ENCODE data around the gene LAMA2. TPM values are rescaled to one million over a fixed set of nuclear protein-coding genes. Genes with fewer than 3 reads are reported as not detected.

The LAMA2 gene
- total RNA-seq, 2 donors from 2014 or later = 111 to 217 TPM

- Histone ChIP-seq H3K4me1 (ENCODE audit: control insufficient read depth in 1 of 2, low read depth in 2 of 2) (peaks cover 0 to 3% of the 10 kb centered on the region in 2 donors), H3K36me3 (no peaks in the 10 kb centered on the region), H3K27ac (no peak overlapping the region), H3K4me3 (no peak overlapping the region), H3K27me3 (replicated peaks; ENCODE audit: insufficient read depth) (no peaks in the 10 kb centered on the region), H3K9me3 (no peaks in the 10 kb centered on the region)
- DNase-seq (ENCODE audit: low spot score) (no peak), ATAC-seq (ENCODE audit: insufficient number of reproducible peaks, low FRiP score, low read depth) (no peak)
- no peak for TF ChIP-seq CTCF (IDR thresholded peaks at IDR 0.05)
Measured at GRCh38 chr6:129179283-129179682, 296.3 kb downstream of the LAMA2 start.

GRCh38 chr6:129181001-129181400 is 298.1 kb downstream of the LAMA2 start:
- Histone ChIP-seq H3K27ac (no peak overlapping the region), H3K27me3 (replicated peaks; ENCODE audit: insufficient read depth) (no peaks in the 10 kb centered on the region), H3K9me3 (no peaks in the 10 kb centered on the region), H3K4me1 (ENCODE audit: control insufficient read depth in 1 of 2, low read depth in 2 of 2) (peaks cover 3 to 9% of the 10 kb centered on the region in 2 donors), H3K36me3 (no peaks in the 10 kb centered on the region), H3K4me3 (no peak overlapping the region)
- DNase-seq (ENCODE audit: low spot score) (no peak), ATAC-seq (ENCODE audit: insufficient number of reproducible peaks, low FRiP score, low read depth) (no peak)
- TF ChIP-seq CTCF (IDR thresholded peaks at IDR 0.05) = no peak

- ATAC-seq (ENCODE audit: insufficient number of reproducible peaks, low FRiP score, low read depth) (no peak), DNase-seq (ENCODE audit: low spot score) (no peak)
- Histone ChIP-seq H3K27ac (no peak overlapping the region), H3K4me1 (ENCODE audit: control insufficient read depth in 1 of 2, low read depth in 2 of 2) (peaks cover 3 to 9% of the 10 kb centered on the region in 2 donors), H3K36me3 (no peaks in the 10 kb centered on the region), H3K9me3 (no peaks in the 10 kb centered on the region), H3K27me3 (replicated peaks; ENCODE audit: insufficient read depth) (no peaks in the 10 kb centered on the region), H3K4me3 (no peak overlapping the region)
- no peak for TF ChIP-seq CTCF (IDR thresholded peaks at IDR 0.05)
Measured at GRCh38 chr6:129183187-129183591, 300.3 kb downstream of the LAMA2 start.

- TF ChIP-seq CTCF (IDR thresholded peaks at IDR 0.05) = no peak
- H3K27me3 ChIP-seq (replicated peaks; ENCODE audit: insufficient read depth) = no peaks in the 10 kb centered on the region
- peaks cover 3 to 9% of the 10 kb centered on the region in 2 donors for H3K4me1 ChIP-seq (ENCODE audit: control insufficient read depth in 1 of 2, low read depth in 2 of 2)
- DNase-seq (ENCODE audit: low spot score) (no peak), ATAC-seq (ENCODE audit: insufficient number of reproducible peaks, low FRiP score, low read depth) (no peak)
- no peak overlapping the region for H3K4me3 ChIP-seq
- no peaks in the 10 kb centered on the region for H3K36me3 ChIP-seq
- H3K9me3 ChIP-seq = no peaks in the 10 kb centered on the region
- no peak overlapping the region for H3K27ac ChIP-seq
Measured at GRCh38 chr6:129183681-129184301, 300.9 kb downstream of the LAMA2 start.

GRCh38 chr6:129184324-129184723 is 301.4 kb downstream of the LAMA2 start:
- ATAC-seq (ENCODE audit: insufficient number of reproducible peaks, low FRiP score, low read depth) = no peak
- TF ChIP-seq CTCF (IDR thresholded peaks at IDR 0.05) = no peak
- H3K4me3 ChIP-seq = no peak overlapping the region
- H3K9me3 ChIP-seq = no peaks in the 10 kb centered on the region
- H3K4me1 ChIP-seq (ENCODE audit: control insufficient read depth in 1 of 2, low read depth in 2 of 2) = peaks cover 3 to 9% of the 10 kb centered on the region in 2 donors
- H3K27me3 ChIP-seq (replicated peaks; ENCODE audit: insufficient read depth) = no peaks in the 10 kb centered on the region
- no peak for DNase-seq (ENCODE audit: low spot score)
- no peaks in the 10 kb centered on the region for H3K36me3 ChIP-seq
- H3K27ac ChIP-seq = no peak overlapping the region
